Caco-2 (cell line): ENCODE data around the gene PSMD11. TPM values are rescaled to one million over a fixed set of nuclear protein-coding genes. Genes with fewer than 3 reads are reported as not detected.

ENCODE experiments used
- BruUV-seq: library from RNA; stranded (reverse); fragments of 400-500 nt; replicated peaks from 2 replicates; lab custom pipeline; 2021; lab: Mats Ljungman, UMichigan
- CTCF ChIA-PET: fragments of 300-600 bp; sonication (Branson Sonifier 250); formaldehyde crosslinking; loops from one replicate; lab custom pipeline; 2022; ENCODE audit warnings: antibody characterized with exemption; lab: Charles Lee
- POLR2A ChIA-PET: fragments of 300-600 bp; sonication (Branson Sonifier 250); formaldehyde crosslinking; loops from one replicate; lab custom pipeline; 2022; ENCODE audit warnings: antibody characterized with exemption; lab: Charles Lee
- DNase-seq, 2 experiments: peaks; one replicate each; pipeline versions ENCODE4 v3.0.0 to v3.0.0-alpha.2; 2020 to 2022
- H3K27me3 ChIP-seq: replicated peaks from 2 replicates; pipeline ENCODE4 v1.6.0; 2011; ENCODE audit warnings: low read length; ENCODE audit not compliant: control insufficient read depth, insufficient read depth
- H3K36me3 ChIP-seq: 2 replicates; pipeline ENCODE4 v1.5.1; 2011; ENCODE audit warnings: low read length; ENCODE audit not compliant: control insufficient read depth, insufficient read depth
- H3K4me1 ChIP-seq: fragments of 250-450 bp; sonication (Bioruptor Pico); 2 replicates; pipeline ENCODE4 v1.5.1; 2020; ENCODE audit warnings: mild to moderate bottlenecking
- H3K4me3 ChIP-seq: 2 replicates; pipeline ENCODE4 v1.5.1; 2011; ENCODE audit warnings: low read depth, mild to moderate bottlenecking, control low read depth, low read length
- H3K9me3 ChIP-seq: fragments of 250-450 bp; sonication (Bioruptor Pico); 2 replicates; pipeline ENCODE4 v1.5.1; 2020; ENCODE audit warnings: mild to moderate bottlenecking, moderate library complexity
- H3K27ac Mint-ChIP-seq: one replicate; pipeline ENCODE4 v1.8.0; 2022; ENCODE audit warnings: mixed read lengths; ENCODE audit not compliant: unreplicated experiment
- H3K27me3 Mint-ChIP-seq: one replicate; pipeline ENCODE4 v1.8.0; 2022; ENCODE audit warnings: mixed read lengths; ENCODE audit not compliant: insufficient read depth, unreplicated experiment
- H3K36me3 Mint-ChIP-seq: one replicate; pipeline ENCODE4 v1.8.0; 2022; ENCODE audit warnings: mild to moderate bottlenecking, mixed read lengths; ENCODE audit not compliant: insufficient read depth, unreplicated experiment
- H3K4me1 Mint-ChIP-seq: one replicate; pipeline ENCODE4 v1.8.0; 2022; ENCODE audit warnings: low read depth, mixed read lengths; ENCODE audit not compliant: unreplicated experiment
- H3K4me3 Mint-ChIP-seq: one replicate; pipeline ENCODE4 v1.8.0; 2022; ENCODE audit warnings: mild to moderate bottlenecking, moderate library complexity, mixed read lengths; ENCODE audit not compliant: unreplicated experiment
- H3K9me3 Mint-ChIP-seq: one replicate; pipeline ENCODE4 v1.8.0; 2022; ENCODE audit warnings: mixed read lengths; ENCODE audit not compliant: unreplicated experiment
- intact Hi-C: fragments of 100-400 bp; cut with micrococcal nuclease; formaldehyde crosslinking; loops from one replicate; pipeline ENCODE4 v1.10.0; 2022; ENCODE audit not compliant: unreplicated experiment
- total RNA-seq: library from RNA; stranded (reverse); gene quantifications from 2 replicates; pipeline ENCODE4 v1.2.3, GENCODE V29; 2022
- TF ChIP-seq, protein P1 (sequence below), 2 experiments: fragments of 200-600 bp in 1 of 2; IDR thresholded peaks; 1 replicate in 1 of 2; 2 replicates in 1 of 2; pipeline versions ENCODE4 v1.5.1 to v1.8.0; 2011 to 2022; ENCODE audit warnings: antibody characterized with exemption in 1 of 2, control low read depth in 1 of 2, inconsistent platforms in 1 of 2, low read depth in 1 of 2, low read length in 1 of 2, mild to moderate bottlenecking in 1 of 2, moderate library complexity in 1 of 2; ENCODE audit not compliant: insufficient read depth in 1 of 2, severe bottlenecking in 1 of 2, unreplicated experiment in 1 of 2

The PSMD11 gene
- total RNA-seq, 1 experiment from 2014 or later: 208 TPM

DNA sequence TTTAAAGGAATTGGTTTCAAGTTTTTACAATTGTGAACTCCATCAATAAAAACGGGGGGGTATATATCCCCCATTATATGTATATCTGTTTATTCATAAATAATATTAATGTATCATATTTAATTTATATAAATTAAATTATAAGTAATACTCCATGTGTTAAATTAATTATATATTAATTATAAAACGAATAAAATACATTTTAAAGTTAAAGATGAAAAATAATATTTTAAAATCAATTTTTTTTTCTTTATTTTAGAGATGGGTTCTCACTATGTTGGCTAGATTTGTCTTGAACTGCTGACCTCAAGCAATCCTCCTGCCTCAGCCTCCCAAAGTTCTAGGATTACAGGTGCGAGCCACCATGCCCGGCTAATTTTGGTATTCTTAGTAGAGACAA lies 17.4 kb upstream of the PSMD11 start:
- ChIA-PET POLR2A (no interaction called here), CTCF (no interaction called here)
- Mint-ChIP-seq H3K36me3 (no peaks in the 10 kb centered on the region), H3K27me3 (no peaks in the 10 kb centered on the region), H3K4me1 (no peaks in the 10 kb centered on the region), H3K27ac (no peak overlapping the region), H3K4me3 (no peak overlapping the region), H3K9me3 (peaks cover 35% of the 10 kb centered on the region)
- BruUV-seq: no TSS peak
- Histone ChIP-seq H3K36me3 (no peaks in the 10 kb centered on the region), H3K4me1 (no peaks in the 10 kb centered on the region), H3K27me3 (no peaks in the 10 kb centered on the region), H3K9me3 (peaks cover 20% of the 10 kb centered on the region), H3K4me3 (no peak overlapping the region)
- intact Hi-C loops: no loop called here
- TF ChIP-seq, protein P1, sequence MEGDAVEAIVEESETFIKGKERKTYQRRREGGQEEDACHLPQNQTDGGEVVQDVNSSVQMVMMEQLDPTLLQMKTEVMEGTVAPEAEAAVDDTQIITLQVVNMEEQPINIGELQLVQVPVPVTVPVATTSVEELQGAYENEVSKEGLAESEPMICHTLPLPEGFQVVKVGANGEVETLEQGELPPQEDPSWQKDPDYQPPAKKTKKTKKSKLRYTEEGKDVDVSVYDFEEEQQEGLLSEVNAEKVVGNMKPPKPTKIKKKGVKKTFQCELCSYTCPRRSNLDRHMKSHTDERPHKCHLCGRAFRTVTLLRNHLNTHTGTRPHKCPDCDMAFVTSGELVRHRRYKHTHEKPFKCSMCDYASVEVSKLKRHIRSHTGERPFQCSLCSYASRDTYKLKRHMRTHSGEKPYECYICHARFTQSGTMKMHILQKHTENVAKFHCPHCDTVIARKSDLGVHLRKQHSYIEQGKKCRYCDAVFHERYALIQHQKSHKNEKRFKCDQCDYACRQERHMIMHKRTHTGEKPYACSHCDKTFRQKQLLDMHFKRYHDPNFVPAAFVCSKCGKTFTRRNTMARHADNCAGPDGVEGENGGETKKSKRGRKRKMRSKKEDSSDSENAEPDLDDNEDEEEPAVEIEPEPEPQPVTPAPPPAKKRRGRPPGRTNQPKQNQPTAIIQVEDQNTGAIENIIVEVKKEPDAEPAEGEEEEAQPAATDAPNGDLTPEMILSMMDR (IDR thresholded peaks at IDR 0.05; ENCODE audit: insufficient read depth in 1 of 2, low read depth in 1 of 2, low read length in 1 of 2, severe bottlenecking in 1 of 2, unreplicated experiment in 1 of 2): no peak
- DNase-seq: no peak

DNA sequence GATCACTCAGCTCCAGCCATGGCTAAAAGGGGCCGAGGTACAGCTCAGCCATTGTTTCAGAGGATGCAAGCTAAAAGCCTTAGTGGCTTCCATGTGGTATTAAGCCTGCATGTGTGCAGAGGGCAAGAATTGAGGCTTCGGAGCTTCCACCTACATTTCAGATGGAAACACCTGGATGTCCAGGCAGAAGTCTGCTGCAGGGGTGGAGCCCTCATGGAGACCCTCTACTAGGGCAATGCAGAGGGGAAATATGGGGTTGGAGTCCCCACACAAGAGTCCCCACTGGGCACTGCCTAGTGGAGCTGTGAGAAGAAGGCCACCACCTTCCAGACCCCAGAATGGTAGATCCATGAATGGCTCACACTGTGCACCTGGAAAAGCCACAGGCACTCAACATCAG lies 14.7 kb upstream of the PSMD11 start:
- Mint-ChIP-seq H3K4me3 (no peak overlapping the region), H3K36me3 (no peaks in the 10 kb centered on the region), H3K9me3 (peaks cover 35% of the 10 kb centered on the region), H3K27ac (no peak overlapping the region), H3K27me3 (no peaks in the 10 kb centered on the region), H3K4me1 (no peaks in the 10 kb centered on the region)
- intact Hi-C loops: no loop called here
- TF ChIP-seq, protein P1 (IDR thresholded peaks at IDR 0.05; ENCODE audit: insufficient read depth in 1 of 2, low read depth in 1 of 2, low read length in 1 of 2, severe bottlenecking in 1 of 2, unreplicated experiment in 1 of 2): no peak
- Histone ChIP-seq H3K27me3 (no peaks in the 10 kb centered on the region), H3K4me3 (no peak overlapping the region), H3K4me1 (no peaks in the 10 kb centered on the region), H3K36me3 (no peaks in the 10 kb centered on the region), H3K9me3 (peaks cover 20% of the 10 kb centered on the region)
- peak in 1 of 2 experiments; percentile 15 for DNase-seq
- ChIA-PET POLR2A (interaction anchor here (0.6 kb wide), 1 partner anchor 11 kb away, joined by 3 read pairs; no protein-coding TSS in a partner anchor), CTCF (interaction anchor here (1.0 kb wide), 1 partner anchor 15 kb away, joined by 3 read pairs; the partner anchor contains the start of gene PSMD11)
- BruUV-seq: no TSS peak

DNA sequence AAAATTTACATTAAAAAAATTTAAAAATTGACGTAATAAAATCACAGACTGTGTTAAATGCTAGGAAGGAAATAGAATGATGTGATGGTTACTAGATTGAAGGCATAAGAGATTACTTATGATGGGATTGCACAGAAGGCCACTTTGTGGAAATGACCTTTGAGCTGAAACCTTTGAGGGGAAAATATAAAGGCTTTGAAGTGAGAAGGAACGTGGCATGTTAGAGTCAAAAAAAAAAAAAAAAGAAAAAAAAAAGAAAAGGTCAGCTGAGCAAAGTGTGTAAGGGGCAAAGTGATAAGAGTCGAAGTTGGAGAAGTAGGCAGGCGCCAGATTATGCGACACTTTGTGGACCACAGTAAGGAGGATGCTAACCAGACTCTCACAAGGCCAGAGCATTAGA lies 3.6 kb upstream of the PSMD11 start:
- Histone ChIP-seq H3K4me3 (no peak overlapping the region), H3K9me3 (no peaks in the 10 kb centered on the region), H3K4me1 (peaks cover 12% of the 10 kb centered on the region), H3K27me3 (no peaks in the 10 kb centered on the region), H3K36me3 (no peaks in the 10 kb centered on the region)
- TF ChIP-seq, protein P1 (IDR thresholded peaks at IDR 0.05; ENCODE audit: insufficient read depth in 1 of 2, low read depth in 1 of 2, low read length in 1 of 2, severe bottlenecking in 1 of 2, unreplicated experiment in 1 of 2): no peak
- H3K36me3 Mint-ChIP-seq: peaks cover 15% of the 10 kb centered on the region
- H3K27me3 Mint-ChIP-seq: no peaks in the 10 kb centered on the region
- CTCF ChIA-PET: interaction anchor here (0.6 to 1.1 kb wide), 4 partner anchors 35 to 235 kb away, joined by 3 to 5 read pairs (median 4); no protein-coding TSS in a partner anchor
- no TSS peak for BruUV-seq
- POLR2A ChIA-PET: interaction anchor here (0.6 to 1.1 kb wide), 2 partner anchors 11 to 44 kb away, joined by 3 to 6 read pairs; no protein-coding TSS in a partner anchor
- H3K27ac Mint-ChIP-seq: no peak overlapping the region
- intact Hi-C loops: loop anchor here (5.0 kb wide), 3 partner anchors 43 to 188 kb away; partner anchors contain the start of gene ZNF207
- peaks cover 8% of the 10 kb centered on the region for H3K9me3 Mint-ChIP-seq
- peaks cover 11% of the 10 kb centered on the region for H3K4me1 Mint-ChIP-seq
- peak in 1 of 2 experiments; percentile 10 for DNase-seq
- no peak overlapping the region for H3K4me3 Mint-ChIP-seq
